HCT116 (cell line): ENCODE results near the gene SRGAP3. TPM values are rescaled to one million over a fixed set of nuclear protein-coding genes. Genes with fewer than 3 reads are reported as not detected.

Source experiments
- ATAC-seq: fragments of 200-7000 bp; cut with Tn5 transposase; 2 replicates; pipeline ENCODE4 v1.9.1; 2020; ENCODE audit warnings: mild to moderate bottlenecking, moderate library complexity
- BruUV-seq: library from RNA; stranded (reverse); fragments of 400-500 nt; replicated peaks from 2 replicates; lab custom pipeline; 2021; lab: Mats Ljungman, UMichigan
- CTCF ChIA-PET: fragments of 300-600 bp; sonication (Branson Sonifier 250); formaldehyde crosslinking; loops from one replicate; lab custom pipeline; 2021; ENCODE audit warnings: antibody characterized with exemption; lab: Charles Lee
- POLR2A ChIA-PET: fragments of 300-600, 350-600 bp; sonication (Branson Sonifier 250); formaldehyde crosslinking; loops from one replicate; lab custom pipeline; 2021; ENCODE audit warnings: antibody characterized with exemption; lab: Charles Lee
- RAD21 ChIA-PET, 2 experiments: fragments of 300-600 bp; sonication (Branson Sonifier 250); formaldehyde crosslinking; loops; one replicate each; lab custom pipeline; 2023; ENCODE audit warnings: low total read pairs in 2 of 2; ENCODE audit not compliant: uncharacterized antibody in 2 of 2, unreplicated experiment in 2 of 2, low non-redundant PET in 1 of 2; lab: Charles Lee
- DNase-seq: peaks from one replicate; pipeline ENCODE4 v3.0.0-alpha.2; 2010; ENCODE audit warnings: low read depth, low spot score
- H2AFZ ChIP-seq: fragments of 200-600 bp; shearing (Covaris generic), sonication (generic); 2 replicates; pipeline ENCODE4 v1.6.1; 2017; ENCODE audit warnings: low read depth, mixed run types, mixed read lengths, antibody characterized with exemption, low read length; ENCODE audit not compliant: poor library complexity, severe bottlenecking
- H3K27ac ChIP-seq: 2 replicates; pipeline ENCODE4 v1.5.1; 2012; ENCODE audit warnings: low read depth, low read length
- H3K27me3 ChIP-seq: fragments of 200-600 bp; sonication (generic); 2 replicates; pipeline ENCODE4 v1.6.1; 2016; ENCODE audit warnings: mixed run types, low read length, mixed read lengths; ENCODE audit not compliant: insufficient read depth
- H3K36me3 ChIP-seq, 2 experiments: fragments of 200-500 bp in 1 of 2; fragments of 200-600 bp in 1 of 2; sonication (Bioruptor generic) in 1 of 2; sonication (generic) in 1 of 2; 2 replicates each; pipeline versions ENCODE4 v1.5.1 to v1.6.1; 2014 to 2016; ENCODE audit warnings: low read length in 2 of 2, inconsistent platforms in 1 of 2, mixed read lengths in 1 of 2, mixed run types in 1 of 2; ENCODE audit not compliant: insufficient read depth in 2 of 2, control insufficient read depth in 1 of 2
- H3K4me1 ChIP-seq, 2 experiments: fragments of 200-600 bp in 1 of 2; sonication (generic) in 1 of 2; 2 replicates each; pipeline versions ENCODE4 v1.5.1 to v1.6.1; 2012 to 2017; ENCODE audit warnings: low read length in 2 of 2, inconsistent platforms in 1 of 2, mild to moderate bottlenecking in 1 of 2, mixed read lengths in 1 of 2, mixed run types in 1 of 2, moderate library complexity in 1 of 2; ENCODE audit not compliant: insufficient read depth in 2 of 2, control insufficient read depth in 1 of 2
- H3K4me2 ChIP-seq: fragments of 200-600 bp; sonication (generic); 2 replicates; pipeline ENCODE4 v1.6.1; 2017; ENCODE audit warnings: mixed run types, low read length, mixed read lengths
- H3K4me3 ChIP-seq, 2 experiments: fragments of 200-600 bp in 1 of 2; sonication (generic) in 1 of 2; replicated peaks in 1 of 2; 2 replicates each; pipeline ENCODE4 v1.5.1; 2011 to 2016; ENCODE audit warnings: low read length in 2 of 2, control low read depth in 1 of 2, low read depth in 1 of 2, mild to moderate bottlenecking in 1 of 2, mixed read lengths in 1 of 2, mixed run types in 1 of 2
- H3K79me2 ChIP-seq: fragments of 200-600 bp; sonication (generic); 2 replicates; pipeline ENCODE4 v1.6.1; 2017; ENCODE audit warnings: mild to moderate bottlenecking, mixed run types, low read length, moderate library complexity, mixed read lengths; ENCODE audit not compliant: insufficient read depth
- H3K9ac ChIP-seq: fragments of 200-600 bp; sonication (generic); 2 replicates; pipeline ENCODE4 v1.6.1; 2016; ENCODE audit warnings: low read length, mixed read lengths
- H3K9me2 ChIP-seq: fragments of 200-600 bp; sonication (generic), shearing (Covaris generic); 2 replicates; pipeline ENCODE4 v1.6.1; 2017; ENCODE audit warnings: mixed run types, mild to moderate bottlenecking, moderate library complexity; ENCODE audit not compliant: insufficient read depth
- H3K9me3 ChIP-seq, 2 experiments: fragments of 200-500 bp in 1 of 2; fragments of 200-600 bp in 1 of 2; sonication (Bioruptor generic) in 1 of 2; sonication (generic) in 1 of 2; 2 replicates each; pipeline ENCODE4 v1.6.1; 2014 to 2017; ENCODE audit warnings: low read length in 2 of 2, mixed read lengths in 2 of 2, inconsistent platforms in 1 of 2, low read depth in 1 of 2, mild to moderate bottlenecking in 1 of 2, mixed run types in 1 of 2, moderate library complexity in 1 of 2; ENCODE audit not compliant: control insufficient read depth in 1 of 2, insufficient read depth in 1 of 2
- H4K20me1 ChIP-seq: fragments of 200-600 bp; sonication (generic), shearing (Covaris generic); 2 replicates; pipeline ENCODE4 v1.6.1; 2017; ENCODE audit warnings: mixed run types, mild to moderate bottlenecking, moderate library complexity; ENCODE audit not compliant: insufficient read depth
- ATF3 ChIP-seq: IDR thresholded peaks from 2 replicates; pipeline ENCODE4 v1.6.1; 2012
- CBX3 ChIP-seq: IDR thresholded peaks from 2 replicates; pipeline ENCODE4 v1.6.1; 2012; ENCODE audit warnings: low read depth
- CEBPB ChIP-seq: IDR thresholded peaks from 2 replicates; pipeline ENCODE4 v1.6.1; 2012; ENCODE audit warnings: low read depth
- CTCF ChIP-seq, 3 experiments: fragments of 200-600 bp in 1 of 3; sonication (generic) in 1 of 3; IDR thresholded peaks in 2 of 3; conservative IDR thresholded peaks in 1 of 3; 2 replicates each; pipeline ENCODE4 v1.5.1; 2012 to 2017; ENCODE audit warnings: low read depth in 2 of 3, low read length in 2 of 3, antibody characterized with exemption in 1 of 3, borderline replicate concordance in 1 of 3, control low read depth in 1 of 3, mild to moderate bottlenecking in 1 of 3, mixed read lengths in 1 of 3, mixed run types in 1 of 3, moderate library complexity in 1 of 3; ENCODE audit not compliant: insufficient read depth in 1 of 3
- MAX ChIP-seq: IDR thresholded peaks from 2 replicates; pipeline ENCODE4 v1.6.1; 2012
- SP1 ChIP-seq: IDR thresholded peaks from 2 replicates; pipeline ENCODE4 v1.6.1; 2012; ENCODE audit warnings: low read depth
- TCF7L2 ChIP-seq: IDR thresholded peaks from 2 replicates; pipeline ENCODE4 v1.7.0; 2011; ENCODE audit warnings: borderline replicate concordance, inconsistent platforms; ENCODE audit not compliant: insufficient read depth, insufficient read length; ENCODE audit errors: extremely low read depth
- intact Hi-C: fragments of 100-400 bp; cut with micrococcal nuclease; formaldehyde crosslinking; loops from 2 replicates; pipeline ENCODE4 v1.10.0; 2022
- total RNA-seq: library from RNA; stranded (reverse); gene quantifications from one replicate; pipeline ENCODE4 v1.2.1, GENCODE V29; 2021; ENCODE audit not compliant: unreplicated experiment

The SRGAP3 gene
- total RNA-seq, 1 experiment from 2014 or later, result 8.3 TPM

GRCh38 chr3:9208605-9209152 lies 40.8 kb downstream of the SRGAP3 start:
- Histone ChIP-seq H3K4me2 (no peak overlapping the region), H3K79me2 (no peaks in the 10 kb centered on the region), H3K9ac (no peak overlapping the region), H2AFZ (no peak overlapping the region), H3K4me3 (no peak overlapping the region), H4K20me1 (no peaks in the 10 kb centered on the region), H3K9me3 (no peaks in the 10 kb centered on the region), H3K27me3 (no peaks in the 10 kb centered on the region), H3K36me3 (no peaks in the 10 kb centered on the region), H3K4me1 (no peaks in the 10 kb centered on the region), H3K9me2 (no peaks in the 10 kb centered on the region), H3K27ac (no peak overlapping the region)
- intact Hi-C loops, result no loop called here
- ChIA-PET POLR2A (no interaction called here), RAD21 (no interaction called here), CTCF (no interaction called here)
- DNase-seq, result no peak
- no TSS peak for BruUV-seq
- ATAC-seq, result no peak
- TF ChIP-seq CBX3 (no peak), TCF7L2 (no peak), CEBPB (no peak), CTCF (IDR thresholded peaks at IDR 0.05 in 2 of 3, conservative IDR thresholded peaks at IDR 0.05 in 1 of 3; ENCODE audit: borderline replicate concordance in 1 of 3, insufficient read depth in 1 of 3, low read depth in 2 of 3, low read length in 2 of 3) (no peak), SP1 (no peak), ATF3 (no peak), MAX (no peak)
